ENCODE results near the gene CCDC150.

DNA sequence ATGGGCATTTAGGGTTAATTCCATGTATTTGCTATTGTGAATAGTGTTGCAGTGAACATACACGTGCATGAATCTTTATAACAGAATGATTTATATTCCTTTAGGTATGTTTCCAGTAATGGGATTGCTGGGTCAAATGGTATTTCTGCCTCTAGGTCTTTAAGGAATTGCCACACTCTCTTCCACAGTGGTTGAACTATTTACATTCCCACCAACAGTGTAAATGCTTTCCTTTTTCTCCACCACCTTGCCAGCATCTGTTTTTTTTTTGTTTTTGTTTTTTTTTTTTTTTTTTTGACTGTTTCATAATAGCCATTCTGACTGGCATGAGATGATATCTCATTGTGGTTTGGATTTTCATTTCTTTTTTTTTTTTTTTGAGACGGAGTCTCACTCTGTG lies 97.5 kb downstream of the CCDC150 start:
- no peak for TF ChIP-seq CTCF (IDR thresholded peaks at IDR 0.05)
- TF ChIP-seq EZH2 (IDR thresholded peaks at IDR 0.05; ENCODE audit: borderline replicate concordance, insufficient read depth, low read depth, low read length, poor library complexity, severe bottlenecking), result no peak

All from B cell (primary cell).